DMS153 treated with DMSO at 0.1 percent for 48 hours (cell line): ENCODE measurements around the gene ARF1.
"Not testable (repeated sequence)": the region's sequence is repeated elsewhere in the genome, so short reads cannot be mapped to it uniquely, and the experiment has no call there.

Source experiments
- DNase-seq: peaks from one replicate; lab custom pipeline; 2025; ENCODE audit not compliant: unreplicated experiment; lab: John Stamatoyannopoulos, UW

The ARF1 gene

DNA sequence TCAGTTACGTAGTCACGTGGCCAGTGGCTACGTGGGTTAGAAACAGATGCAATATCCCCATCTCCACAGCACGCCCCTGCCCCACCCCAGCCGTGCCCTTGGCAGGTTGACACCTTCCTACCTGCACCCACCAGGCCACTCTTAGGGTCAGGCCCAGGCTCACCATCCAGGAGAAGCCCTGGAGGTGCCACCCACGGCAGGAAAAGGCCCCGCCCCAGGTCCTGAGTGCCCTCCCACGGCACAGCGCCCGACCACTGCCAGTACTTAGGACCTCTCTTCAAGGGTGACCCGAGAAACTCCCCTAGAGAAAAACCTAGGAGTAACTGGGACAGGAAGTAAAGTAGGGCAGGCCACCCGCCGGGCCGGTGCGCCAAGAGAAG is 19.1 kb downstream of the ARF1 start:
- no peak for DNase-seq

DNA sequence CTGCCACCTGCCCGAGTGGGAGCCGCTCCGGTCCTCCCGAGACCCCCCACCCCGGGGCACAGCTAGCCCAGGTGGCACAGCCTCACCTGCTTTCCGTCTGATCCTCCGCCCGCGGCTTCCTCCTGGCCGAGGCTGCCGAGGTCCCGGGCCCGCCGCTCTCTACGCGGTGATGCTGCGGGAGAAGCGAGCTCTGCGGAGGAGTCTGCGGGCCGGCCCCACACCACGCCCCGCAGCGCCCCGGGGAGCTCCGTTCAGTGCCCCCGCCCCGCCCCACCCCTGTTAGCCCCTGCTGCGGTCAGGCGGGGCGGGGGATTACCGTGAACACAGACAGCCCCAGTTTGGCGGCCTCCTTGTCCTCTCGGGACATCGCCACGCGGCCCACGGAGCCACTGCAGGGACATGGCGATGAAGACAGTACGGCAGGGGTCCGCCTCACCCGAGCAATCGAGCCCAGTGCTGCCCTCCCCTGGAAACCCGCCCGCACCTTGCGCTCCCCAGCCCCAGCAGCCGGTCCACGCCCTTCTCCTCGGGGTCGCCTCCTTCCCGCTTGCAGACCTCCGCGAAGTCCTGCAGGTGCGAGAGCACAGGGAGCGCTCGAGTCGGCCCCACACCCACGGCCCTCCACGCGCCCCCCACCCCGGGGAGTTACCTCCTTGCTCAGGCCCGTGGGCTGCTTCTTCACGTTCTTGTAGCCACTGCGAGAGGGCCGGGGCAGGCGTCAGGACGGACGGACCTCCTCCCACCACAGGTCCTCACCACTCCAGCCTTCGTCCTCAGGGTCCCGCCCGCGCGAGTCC is 19.7 kb downstream of the ARF1 start:
- DNase-seq = no peak

DNA sequence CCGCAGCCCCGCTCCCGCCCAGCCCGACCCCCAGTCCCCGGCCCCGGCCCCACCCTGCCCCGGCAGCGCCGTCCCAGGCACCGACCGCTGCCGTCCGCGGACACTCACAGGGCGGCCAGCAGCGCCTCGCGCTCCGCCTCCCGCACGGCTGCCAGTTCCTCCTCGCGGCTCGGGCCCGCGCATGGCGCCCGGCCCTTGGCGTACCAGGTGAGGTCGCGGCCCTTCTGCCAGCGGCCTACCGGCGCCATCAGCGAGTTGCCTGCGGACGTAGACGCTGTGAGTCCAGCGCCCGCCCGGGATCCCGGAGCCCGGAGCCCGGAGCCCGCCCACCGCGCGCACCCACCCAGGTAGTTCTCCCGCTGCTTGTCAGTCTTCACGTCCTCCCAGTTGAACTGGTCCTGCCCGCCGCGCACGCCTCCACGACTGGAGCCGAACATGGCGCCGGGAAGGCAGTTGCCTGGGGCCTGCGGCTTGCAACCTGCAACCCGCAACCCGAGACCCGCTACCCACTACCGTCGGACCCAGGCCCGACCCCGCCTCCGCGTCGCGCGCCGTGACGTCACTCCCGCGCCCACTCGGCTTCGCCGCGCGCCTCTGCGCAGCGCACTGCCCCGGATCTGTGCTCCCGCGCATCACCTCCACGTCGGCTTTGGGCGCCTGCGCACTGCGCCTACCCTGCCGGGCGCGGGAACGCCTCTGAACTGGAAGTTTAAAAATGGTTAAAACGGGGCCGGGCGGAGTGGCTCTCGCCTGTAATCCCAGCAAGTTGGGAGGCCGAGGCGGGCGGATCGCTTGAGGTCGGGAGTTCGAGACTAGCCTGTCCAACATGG is 20.5 kb downstream of the ARF1 start, which contains the start of gene C1orf35:
C1orf35 (minus strand) TSS at position 535 of the 830 bp plus-strand sequence; CDS start at position 437, 98 bp downstream.
- DNase-seq = peak; percentile 89

DNA sequence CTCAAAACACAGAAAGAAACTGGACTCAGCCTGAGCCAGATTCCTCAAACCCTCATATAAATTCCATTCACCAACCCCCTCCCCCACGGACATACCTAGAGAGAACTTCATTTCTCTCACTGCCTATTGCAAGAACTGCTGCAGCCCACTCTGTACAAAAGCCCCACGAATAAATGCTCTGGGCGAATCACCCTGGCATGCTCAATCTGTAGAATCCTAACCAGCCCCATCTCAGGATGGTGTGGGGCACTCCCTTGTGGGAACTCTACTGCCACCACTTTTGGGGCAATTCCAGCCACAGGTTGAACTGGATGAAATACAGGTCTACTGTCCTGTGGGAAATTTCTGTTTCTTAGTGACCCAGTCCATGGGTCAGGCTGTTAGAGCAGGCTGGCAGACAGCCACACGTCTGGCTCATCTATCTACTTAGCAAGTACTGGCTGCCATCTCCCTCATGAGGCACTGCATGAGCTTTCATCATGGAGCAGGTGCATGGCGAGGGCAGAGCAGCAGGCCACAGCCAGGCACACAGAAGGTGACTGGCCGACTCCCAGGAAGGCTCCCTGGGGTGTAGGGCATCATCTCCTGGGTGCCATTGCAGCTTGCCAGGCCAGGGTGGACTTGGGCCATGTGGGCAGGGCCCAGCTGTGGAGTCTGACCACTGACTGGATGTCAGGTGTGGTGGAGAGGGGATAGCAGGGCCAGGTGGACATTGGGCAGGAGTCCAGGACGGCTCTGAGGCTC is 22.2 kb downstream of the ARF1 start:
- DNase-seq = no peak

DNA sequence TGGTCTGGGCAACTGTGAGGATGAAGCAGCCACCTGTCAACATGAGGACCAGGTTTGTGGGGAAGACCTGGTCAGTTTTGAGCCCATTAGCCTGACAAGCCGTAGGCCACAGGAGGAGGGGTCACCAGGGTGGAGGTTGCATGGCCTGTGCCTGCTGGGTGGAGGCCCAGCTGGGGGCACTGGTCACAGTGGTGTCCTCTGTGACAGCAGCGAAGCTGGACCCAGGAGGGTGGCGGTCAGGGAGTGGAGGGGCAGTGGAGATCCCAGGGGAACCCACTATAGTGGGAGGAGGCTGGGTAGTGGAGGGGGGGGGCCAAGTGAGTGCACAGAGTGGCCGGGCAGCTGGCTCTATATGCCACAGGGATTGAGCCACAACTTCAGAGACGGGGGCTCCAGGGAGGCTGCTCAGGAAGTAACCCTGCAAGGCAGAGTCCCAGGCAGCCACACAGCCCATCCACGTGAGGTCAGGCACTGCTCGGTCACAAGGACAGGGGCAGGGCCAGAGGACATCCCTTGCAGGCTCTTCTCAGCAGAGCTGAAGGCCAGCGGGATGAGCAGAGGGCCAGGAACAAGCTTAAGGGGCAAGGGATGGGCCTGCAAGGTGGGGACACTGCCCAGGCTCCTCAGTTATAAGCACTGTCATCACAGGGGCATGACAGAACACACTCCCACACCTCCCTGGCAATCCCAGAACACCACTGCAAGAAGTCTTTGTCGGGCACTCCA is 22.9 kb downstream of the ARF1 start:
- DNase-seq = no peak

DNA sequence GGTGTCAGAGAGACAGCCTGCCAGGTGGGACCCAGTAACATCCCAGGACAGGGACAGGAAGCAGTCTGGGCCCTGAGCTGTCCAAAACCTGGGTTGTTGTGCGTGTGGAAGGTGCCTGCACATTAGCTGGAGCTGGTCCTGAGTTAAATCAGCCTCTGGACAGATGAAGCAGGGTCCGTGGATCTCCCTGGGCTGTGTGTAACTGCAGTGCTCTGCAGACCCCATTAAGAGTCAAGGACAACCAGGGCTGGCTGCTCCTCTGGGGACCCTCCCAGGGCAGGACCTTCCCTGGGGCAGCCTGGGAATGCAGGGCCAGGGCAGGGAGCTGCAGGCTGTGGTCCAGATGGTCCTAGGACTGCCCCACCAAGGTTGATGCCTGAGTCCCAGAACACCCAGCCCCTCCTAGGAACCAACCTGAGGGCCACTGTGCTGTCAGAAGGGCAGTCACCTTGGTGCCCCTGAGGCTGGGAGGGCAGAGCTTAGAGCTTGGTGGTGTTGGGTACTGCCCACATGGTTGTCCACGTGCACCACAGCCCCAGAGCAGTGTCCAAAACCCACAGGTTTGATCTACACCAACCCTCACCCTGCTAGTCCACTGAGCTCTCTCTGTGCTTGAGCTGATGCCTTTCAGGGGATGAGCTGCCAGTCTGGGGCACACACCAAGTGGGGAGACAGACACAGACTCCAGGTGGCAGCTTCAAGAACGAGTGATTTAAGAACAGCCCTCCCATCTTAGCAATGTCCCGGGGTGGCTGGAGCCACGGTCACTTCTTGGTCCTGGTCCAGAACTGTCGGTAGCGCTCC is 23.7 kb downstream of the ARF1 start:
- DNase-seq = no peak

DNA sequence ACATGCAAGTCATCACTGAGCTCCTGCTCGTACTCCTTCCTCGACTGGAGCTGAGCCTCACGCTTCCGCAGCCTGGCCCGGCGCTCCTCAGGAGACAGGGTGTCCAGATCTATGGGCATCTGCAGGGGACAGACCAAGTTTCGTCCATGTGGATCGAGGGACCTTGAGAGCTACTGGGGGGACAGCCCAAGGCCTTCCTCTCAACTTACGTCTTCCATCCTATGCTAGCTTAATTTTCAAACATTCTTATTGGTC is 24.2 kb downstream of the ARF1 start:
- DNase-seq = no peak

DNA sequence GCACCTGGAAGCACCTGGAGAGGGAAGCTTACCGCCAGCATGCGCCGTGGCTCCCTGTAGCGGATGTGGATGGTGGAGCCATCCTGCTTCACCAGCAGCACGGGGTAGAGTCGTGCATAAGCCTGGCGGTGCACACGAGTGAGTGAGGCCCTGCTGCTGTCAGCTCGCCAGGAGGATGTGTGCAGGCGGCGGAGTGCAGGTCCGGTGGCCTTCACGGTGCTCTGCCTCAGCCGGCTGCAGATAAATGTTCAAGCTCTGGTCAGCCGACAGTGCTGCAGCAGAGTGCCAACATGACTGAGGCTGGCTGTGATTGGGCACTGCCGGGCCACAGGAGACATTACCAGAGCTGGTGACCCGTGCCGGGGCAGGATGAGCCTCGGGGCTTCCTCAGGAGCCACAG is 25.1 kb downstream of the ARF1 start:
- DNase-seq = no peak

DNA sequence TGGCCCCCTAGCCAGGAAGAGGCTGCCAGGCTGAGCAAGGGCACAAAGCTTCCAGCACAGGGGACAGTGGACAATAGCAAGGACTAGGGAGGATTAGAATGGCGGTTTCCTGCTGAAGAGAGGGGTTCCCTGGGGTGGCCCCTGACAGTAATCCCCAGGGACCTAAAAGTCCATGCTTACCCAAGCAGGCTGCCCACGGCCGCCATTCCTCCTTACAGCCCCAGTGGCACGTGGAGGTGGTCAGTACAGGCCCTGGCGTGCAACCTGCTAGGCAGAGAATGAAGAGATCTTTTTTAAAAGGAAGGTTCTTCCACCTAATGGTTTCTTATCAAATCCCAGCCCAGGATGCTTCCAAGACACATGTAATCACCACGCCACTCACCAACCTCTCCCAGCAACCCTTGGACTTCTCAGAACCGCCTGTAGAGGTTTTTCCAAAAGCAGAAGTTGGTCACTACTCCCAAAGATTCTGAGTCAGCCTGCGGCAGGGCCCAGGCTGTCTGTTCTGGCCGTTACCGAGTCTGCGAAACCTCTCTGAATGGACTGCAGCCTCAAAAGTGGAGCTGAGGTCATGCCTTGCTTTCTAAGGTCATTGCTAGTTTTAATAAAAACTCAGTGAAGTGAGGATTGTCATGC is 25.7 kb downstream of the ARF1 start:
- DNase-seq = no peak

DNA sequence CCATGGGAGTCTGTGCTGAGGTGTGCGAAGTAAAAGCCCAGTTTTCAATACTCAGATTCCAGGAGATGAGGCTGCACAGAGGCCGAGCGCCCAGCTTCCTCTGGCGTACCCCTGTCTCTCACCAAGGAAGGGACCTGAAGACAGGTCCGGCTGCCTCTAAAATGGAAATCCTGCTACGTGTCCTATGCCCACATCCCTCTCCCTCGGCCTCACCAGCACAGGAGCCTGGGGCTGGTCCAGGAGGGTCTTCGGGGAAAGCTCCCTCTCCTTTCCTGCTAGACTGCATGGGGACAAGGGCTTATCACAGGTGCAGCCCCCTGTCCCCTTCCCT is 26.2 kb downstream of the ARF1 start:
- no peak for DNase-seq

DNA sequence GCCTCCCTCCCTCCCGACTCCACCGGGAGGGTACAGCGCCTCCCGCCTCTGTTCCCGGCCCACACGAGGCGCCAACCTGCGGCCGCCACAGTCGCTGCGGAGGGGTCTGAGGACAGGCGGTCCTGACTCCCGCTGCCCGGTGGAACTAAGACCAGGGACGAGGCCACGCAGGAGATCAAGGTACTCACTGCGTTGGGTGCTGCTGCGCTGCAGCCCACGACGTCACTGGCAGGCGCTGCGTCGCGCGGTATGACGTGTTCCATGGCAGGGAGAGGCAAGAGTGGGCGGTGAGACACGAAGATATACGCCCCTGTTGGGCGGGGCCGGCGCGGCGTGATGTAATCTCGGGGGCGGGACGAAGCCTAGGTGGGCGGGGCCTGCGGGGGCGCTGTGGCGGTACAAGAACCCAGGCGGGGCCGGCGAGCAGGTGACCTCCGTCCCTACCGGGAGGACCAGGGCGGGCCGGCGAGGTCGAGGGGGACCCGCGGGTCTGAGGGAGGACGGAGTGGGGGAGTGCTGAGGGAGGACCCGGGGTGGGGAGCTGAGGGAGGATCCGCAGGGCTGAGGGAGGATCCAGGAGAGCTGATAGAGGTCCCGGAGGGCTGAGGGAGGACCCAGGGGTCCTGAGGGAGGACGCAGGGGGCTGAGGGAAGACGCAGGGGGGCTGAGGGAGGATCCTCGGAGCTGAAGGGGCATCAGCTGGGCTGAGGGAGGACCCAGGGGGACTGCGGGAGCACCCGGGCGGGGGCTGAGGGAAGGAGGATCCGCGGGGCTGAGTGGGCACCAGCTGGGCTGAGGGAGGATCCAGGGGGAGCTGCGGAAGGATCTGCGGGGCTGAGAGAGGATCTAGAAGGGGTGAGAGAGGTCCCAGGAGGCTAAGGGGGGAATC is 26.8 kb downstream of the ARF1 start, which contains the start of gene MRPL55:
MRPL55 (minus strand) TSS at position 227 of the 889 bp plus-strand sequence. CDS start 1,039 bp downstream, outside the sequence.
- peak; percentile 94 for DNase-seq

DNA sequence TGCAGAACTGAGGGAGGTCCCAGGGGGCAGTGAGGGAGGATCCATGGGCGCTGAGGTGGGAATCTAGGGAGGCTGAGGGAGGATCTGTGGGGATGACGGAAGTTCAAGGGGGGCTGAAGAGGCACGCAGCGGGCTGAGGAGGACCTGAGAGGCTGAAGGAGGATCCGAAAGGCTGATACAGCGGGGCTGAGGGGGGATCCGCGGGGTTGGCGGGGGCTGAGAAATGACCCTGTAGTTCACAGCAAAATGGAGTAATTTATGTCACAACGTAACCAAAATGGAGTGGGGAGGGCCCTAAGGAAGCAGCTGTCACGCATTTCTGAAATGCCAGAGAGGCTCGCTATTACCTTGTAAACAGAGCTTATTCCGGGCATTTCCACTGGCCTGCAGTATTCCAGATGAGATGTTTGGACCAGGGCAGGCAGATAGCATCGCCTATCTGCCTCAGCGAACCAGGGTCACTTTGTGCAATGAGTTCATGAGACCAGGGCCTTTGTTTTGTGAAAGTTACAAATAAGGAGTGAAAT is 27.5 kb downstream of the ARF1 start:
- no peak for DNase-seq

DNA sequence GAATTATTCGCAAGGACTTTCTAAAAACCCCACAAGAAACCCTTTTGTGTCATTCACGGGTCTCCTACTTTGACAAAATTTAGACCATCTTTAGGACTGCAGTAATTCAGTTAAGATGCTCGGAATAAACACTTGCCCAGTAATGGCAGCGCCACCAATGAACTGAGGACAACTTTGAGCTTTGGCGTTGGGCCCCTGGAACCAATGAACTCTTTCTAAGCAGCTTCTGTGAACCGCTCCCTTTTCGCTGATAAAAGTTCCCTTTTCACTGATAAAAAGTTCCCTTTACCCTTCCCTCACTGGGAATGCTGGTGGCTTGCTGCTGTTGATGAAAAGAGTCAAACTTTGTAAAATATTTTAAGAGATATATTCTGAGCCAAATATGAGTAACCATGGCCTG is 28.0 kb downstream of the ARF1 start:
- DNase-seq = no peak

DNA sequence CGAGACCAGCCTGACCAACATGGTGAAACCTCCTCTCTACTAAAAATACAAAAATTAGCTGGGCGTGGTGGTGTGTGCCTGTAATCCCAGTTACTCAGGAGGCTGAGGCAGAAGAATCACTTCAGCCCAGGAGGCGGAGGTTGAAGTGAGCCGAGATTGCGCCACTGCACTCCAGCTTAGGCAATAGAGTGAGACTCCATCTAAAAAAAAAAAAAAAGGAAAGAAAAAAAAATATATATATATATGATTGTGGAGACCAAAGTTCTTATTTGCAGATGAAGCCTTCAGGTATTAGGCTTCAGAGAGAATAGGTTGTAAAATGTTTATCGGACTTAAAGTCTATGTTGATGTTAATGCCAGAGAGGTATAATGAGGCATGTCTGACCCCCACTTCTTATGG is 28.8 kb downstream of the ARF1 start:
- DNase-seq = not testable (repeated sequence)

DNA sequence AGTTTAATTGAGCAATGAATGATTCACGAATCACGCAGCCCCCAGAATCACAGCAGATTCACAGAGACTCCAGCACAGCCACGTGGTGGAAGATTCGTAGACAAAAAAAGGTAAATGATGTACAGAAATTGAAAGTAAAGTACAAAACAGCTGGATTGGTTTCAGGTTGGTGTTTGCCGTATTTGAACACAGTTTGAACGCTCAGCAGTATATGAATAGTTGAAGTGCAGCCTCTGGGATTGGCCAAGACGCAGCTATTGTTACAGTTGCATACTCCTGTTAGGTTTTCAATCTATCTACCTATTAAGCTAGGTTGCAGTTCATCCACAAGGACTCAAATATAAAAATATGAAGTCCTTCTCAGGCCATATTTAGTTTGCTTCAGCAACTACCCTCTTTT is 29.7 kb downstream of the ARF1 start:
- DNase-seq = no peak

DNA sequence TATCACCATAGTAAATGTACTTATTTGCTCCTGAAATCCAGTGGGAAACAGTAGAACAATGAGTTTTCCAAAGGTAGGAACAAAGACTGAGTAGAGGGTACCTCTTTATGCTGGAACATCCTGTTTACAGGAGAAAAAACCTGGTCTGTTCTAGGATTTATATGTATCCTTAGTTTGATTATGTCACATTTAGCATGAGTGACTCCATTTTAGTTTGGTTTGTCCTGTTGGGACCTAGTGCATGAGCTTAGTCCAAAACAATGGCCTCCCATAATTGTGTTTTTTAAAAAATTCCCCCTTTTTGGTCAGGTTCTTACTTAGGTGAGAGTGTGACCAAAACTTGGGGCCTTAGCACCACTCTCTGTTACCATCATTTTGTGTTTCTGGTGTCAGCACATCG is 30.1 kb downstream of the ARF1 start:
- no peak for DNase-seq

DNA sequence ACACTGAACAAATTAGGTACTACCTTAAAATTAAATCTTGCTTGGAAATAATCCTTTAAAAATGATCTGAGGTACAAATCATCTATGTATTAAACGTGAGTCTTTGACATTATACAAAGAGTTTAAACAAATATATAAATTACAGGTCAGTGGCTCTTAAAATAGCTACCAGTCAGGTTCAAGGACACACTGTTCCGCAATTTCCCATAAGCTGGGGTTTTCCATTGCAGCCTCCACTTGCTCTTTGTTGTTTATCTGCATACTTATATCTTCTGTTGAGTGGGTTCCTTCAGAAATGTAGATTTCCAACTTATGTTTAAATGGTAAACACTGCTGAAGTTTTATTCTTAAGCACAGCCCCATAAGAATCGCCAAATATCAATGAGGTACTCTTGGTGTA is 32.3 kb downstream of the ARF1 start:
- no peak for DNase-seq

DNA sequence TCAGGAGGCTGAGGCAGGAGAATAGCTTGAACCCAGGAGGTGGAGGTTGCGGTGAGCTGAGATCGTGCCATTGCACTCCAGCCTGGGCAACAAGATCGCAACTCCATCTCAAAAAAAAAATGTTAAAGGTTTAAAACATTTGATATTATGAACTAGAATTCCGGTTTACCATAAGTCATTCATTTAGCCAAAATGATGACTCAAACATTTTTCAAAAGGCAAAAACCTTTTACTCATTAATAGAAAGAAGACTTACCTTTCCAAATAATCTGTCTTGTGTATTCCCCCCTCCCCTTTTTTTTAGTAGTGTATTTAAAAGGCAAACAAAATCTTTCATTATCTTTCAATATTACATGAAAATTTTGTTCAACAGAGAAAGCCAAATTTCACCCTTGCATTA is 34.8 kb downstream of the ARF1 start:
- DNase-seq = no peak

DNA sequence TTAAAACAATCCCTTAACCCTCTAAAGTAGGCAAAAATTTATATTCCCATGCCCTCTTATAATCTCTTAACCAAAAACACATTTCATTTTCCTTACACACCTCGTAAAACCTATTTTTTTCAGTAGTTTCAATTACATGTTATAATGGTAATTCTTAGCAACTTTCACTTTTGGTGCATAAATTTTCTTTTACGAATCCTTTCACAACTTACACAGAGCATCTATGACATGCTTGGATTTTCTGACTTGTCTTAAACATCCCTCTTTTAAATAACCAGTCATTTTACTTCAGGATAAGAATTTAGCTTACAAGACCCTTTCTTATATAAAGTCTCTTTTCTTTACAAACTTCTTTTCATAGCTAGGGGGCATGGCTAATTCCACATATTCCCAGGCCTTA is 35.5 kb downstream of the ARF1 start:
- DNase-seq = no peak
